CD14-positive monocyte (primary cell): ENCODE results near the gene ZBTB39. TPM values are rescaled to one million over a fixed set of nuclear protein-coding genes. Genes with fewer than 3 reads are reported as not detected.

ENCODE experiments used
- DNase-seq, 3 donors: peaks; one replicate each; pipeline ENCODE4 v3.0.0-alpha.2; 2011 to 2022
- H2AFZ ChIP-seq: 2 replicates; pipeline ENCODE4 v1.6.0; 2012; ENCODE audit warnings: mild to moderate bottlenecking, low read depth, low read length, inconsistent platforms; ENCODE audit not compliant: insufficient read depth, poor library complexity, severe bottlenecking
- H3K27ac ChIP-seq, 2 donors: 1 replicate in 1 of 2; 2 replicates in 1 of 2; pipeline ENCODE4 v1.5.1; 2012 to 2013; ENCODE audit warnings: low read length in 2 of 2, control low read depth in 1 of 2, inconsistent platforms in 1 of 2, low read depth in 1 of 2, mild to moderate bottlenecking in 1 of 2
- H3K27me3 ChIP-seq, 2 donors: one replicate each; pipeline versions ENCODE4 v1.6.0 to v1.6.1; 2011 to 2013; ENCODE audit warnings: low read length in 2 of 2; ENCODE audit not compliant: control insufficient read depth in 2 of 2, insufficient read depth in 2 of 2
- H3K36me3 ChIP-seq, 2 donors: replicated peaks in 1 of 2; 1 replicate in 1 of 2; 2 replicates in 1 of 2; pipeline versions ENCODE4 v1.5.1 to v1.6.1; 2012 to 2013; ENCODE audit warnings: low read length in 2 of 2, control low read depth in 1 of 2, inconsistent platforms in 1 of 2, mild to moderate bottlenecking in 1 of 2; ENCODE audit not compliant: insufficient read depth in 2 of 2, control insufficient read depth in 1 of 2
- H3K4me1 ChIP-seq, 2 donors: 1 replicate in 1 of 2; 2 replicates in 1 of 2; pipeline versions ENCODE4 v1.5.1 to v1.6.1; 2012 to 2013; ENCODE audit warnings: low read length in 2 of 2, control low read depth in 1 of 2, inconsistent platforms in 1 of 2, mild to moderate bottlenecking in 1 of 2, moderate library complexity in 1 of 2; ENCODE audit not compliant: insufficient read depth in 2 of 2, control insufficient read depth in 1 of 2
- H3K4me2 ChIP-seq: replicated peaks from 2 replicates; pipeline ENCODE3; 2012; ENCODE audit warnings: low read length, moderate library complexity, mild to moderate bottlenecking; ENCODE audit not compliant: poor library complexity, severe bottlenecking; ENCODE audit errors: extremely low read depth
- H3K4me3 ChIP-seq, 3 experiments: fragments of 200-600 bp in 1 of 3; sonication (generic) in 1 of 3; replicated peaks in 1 of 3; 1 replicate in 2 of 3; 2 replicates in 1 of 3; pipeline ENCODE4 v1.5.1; 2011 to 2013; ENCODE audit warnings: low read length in 3 of 3, mild to moderate bottlenecking in 3 of 3, control low read depth in 2 of 3, low read depth in 2 of 3, inconsistent platforms in 1 of 3, moderate library complexity in 1 of 3
- H3K79me2 ChIP-seq: 2 replicates; pipeline ENCODE4 v1.6.0; 2012; ENCODE audit warnings: mild to moderate bottlenecking, control low read depth, inconsistent platforms, low read length, moderate library complexity; ENCODE audit not compliant: insufficient read depth
- H3K9ac ChIP-seq: 2 replicates; pipeline ENCODE4 v1.6.0; 2017; ENCODE audit warnings: low read length, mild to moderate bottlenecking; ENCODE audit not compliant: insufficient read depth, poor library complexity, severe bottlenecking
- H3K9me3 ChIP-seq, 2 donors: replicated peaks in 1 of 2; 1 replicate in 1 of 2; 2 replicates in 1 of 2; pipeline versions ENCODE4 v1.5.1 to v1.6.1; 2012 to 2013; ENCODE audit warnings: low read length in 2 of 2, control low read depth in 1 of 2; ENCODE audit not compliant: control insufficient read depth in 1 of 2, insufficient read depth in 1 of 2
- H4K20me1 ChIP-seq: 2 replicates; pipeline ENCODE4 v1.6.0; 2012; ENCODE audit warnings: mild to moderate bottlenecking, low read length, control low read depth, moderate library complexity; ENCODE audit not compliant: insufficient read depth
- H3K27ac Mint-ChIP-seq, 7 donors: one replicate each; pipeline ENCODE4 v1.8.0; 2020; ENCODE audit warnings: mild to moderate bottlenecking in 7 of 7, mixed read lengths in 7 of 7, moderate library complexity in 6 of 7, inconsistent platforms in 2 of 7
- H3K27me3 Mint-ChIP-seq, 3 donors: one replicate each; pipeline ENCODE4 v1.8.0; 2021 to 2022; ENCODE audit warnings: low read depth in 3 of 3, mild to moderate bottlenecking in 3 of 3, mixed read lengths in 3 of 3, moderate library complexity in 3 of 3, inconsistent platforms in 1 of 3
- H3K36me3 Mint-ChIP-seq, 2 donors: one replicate each; pipeline ENCODE4 v1.8.0; 2020; ENCODE audit warnings: mixed read lengths in 2 of 2, inconsistent platforms in 1 of 2, mild to moderate bottlenecking in 1 of 2
- H3K4me1 Mint-ChIP-seq: one replicate; pipeline ENCODE4 v1.8.0; 2020; ENCODE audit warnings: mild to moderate bottlenecking, mixed read lengths
- H3K4me3 Mint-ChIP-seq, 2 donors: one replicate each; pipeline ENCODE4 v1.8.0; 2020; ENCODE audit warnings: mild to moderate bottlenecking in 2 of 2, mixed read lengths in 2 of 2, moderate library complexity in 1 of 2
- H3K9me3 Mint-ChIP-seq, 7 donors: one replicate each; pipeline ENCODE4 v1.8.0; 2020 to 2022; ENCODE audit warnings: mixed read lengths in 7 of 7, mild to moderate bottlenecking in 6 of 7, moderate library complexity in 6 of 7, inconsistent platforms in 2 of 7
- WGBS: methylation state at CpG from one replicate; pipeline ENCODE4 v1.1.5; 2013; ENCODE audit warnings: missing lambda C conversion rate; ENCODE audit not compliant: insufficient coverage; 5-methylcytosine and 5-hydroxymethylcytosine counted together
- intact Hi-C, 2 donors: fragments of 100-400 bp; cut with micrococcal nuclease; formaldehyde crosslinking; loops; one replicate each; pipeline versions ENCODE4 v1.15.0 to v1.15.1; 2023
- polyA plus RNA-seq, 3 donors: library from polyadenylated mRNA; depleted of rRNA in 1 of 3; unstranded in 2 of 3; stranded (reverse) in 1 of 3; fragments of 300-500 nt in 2 of 3; fragments of >200 nt in 1 of 3; fragmentation: Illumina TruSeq in 2 of 3; gene quantifications; 1 replicate in 2 of 3; 2 replicates in 1 of 3; pipeline ENCODE4 v1.2.3, GENCODE V29; 2012 to 2021
- TF ChIP-seq, protein P1 (sequence below): fragments of 200-600 bp; IDR thresholded peaks from one replicate; pipeline ENCODE4 v1.8.0; 2022; ENCODE audit warnings: antibody characterized with exemption, mild to moderate bottlenecking

The ZBTB39 gene
- polyA plus RNA-seq, 3 donors, result 0.65 to 3.7 (median 1.2) TPM

DNA sequence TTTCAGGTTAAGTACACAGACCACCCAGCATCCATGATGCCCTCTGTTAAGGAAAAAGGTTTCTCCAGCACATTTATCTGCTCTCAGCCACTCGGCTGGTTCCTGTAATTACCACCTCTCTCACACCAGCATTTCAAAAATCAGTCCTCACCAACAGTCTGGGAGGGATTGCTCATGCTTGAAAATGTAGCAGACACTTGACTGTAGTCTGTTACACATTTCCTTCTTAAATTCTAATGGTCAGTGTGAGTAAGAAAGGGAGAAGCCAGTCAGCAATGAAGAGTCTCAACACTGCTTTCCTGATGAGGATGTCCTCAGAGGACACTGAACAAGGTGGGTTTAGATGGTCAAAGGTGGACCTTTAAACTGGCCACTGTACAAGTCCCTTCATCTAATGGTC lies 6.0 kb downstream of the ZBTB39 start:
- H3K36me3 Mint-ChIP-seq, result peaks cover 56 to 75% of the 10 kb centered on the region in 2 donors
- peaks cover 0 to 3% (median 0%) of the 10 kb centered on the region in 3 donors for H3K27me3 Mint-ChIP-seq
- Histone ChIP-seq H3K27me3 (no peaks in the 10 kb centered on the region), H3K4me1 (peaks cover 2 to 7% of the 10 kb centered on the region in 2 donors), H3K4me3 (no peak overlapping the region), H3K9ac (no peak overlapping the region), H4K20me1 (peaks cover 15% of the 10 kb centered on the region), H3K79me2 (peaks cover 11% of the 10 kb centered on the region), H3K27ac (no peak overlapping the region), H3K9me3 (no peaks in the 10 kb centered on the region), H3K4me2 (no peak overlapping the region), H2AFZ (no peak overlapping the region), H3K36me3 (peaks cover 38 to 63% of the 10 kb centered on the region in 2 donors)
- TF ChIP-seq, protein P1, sequence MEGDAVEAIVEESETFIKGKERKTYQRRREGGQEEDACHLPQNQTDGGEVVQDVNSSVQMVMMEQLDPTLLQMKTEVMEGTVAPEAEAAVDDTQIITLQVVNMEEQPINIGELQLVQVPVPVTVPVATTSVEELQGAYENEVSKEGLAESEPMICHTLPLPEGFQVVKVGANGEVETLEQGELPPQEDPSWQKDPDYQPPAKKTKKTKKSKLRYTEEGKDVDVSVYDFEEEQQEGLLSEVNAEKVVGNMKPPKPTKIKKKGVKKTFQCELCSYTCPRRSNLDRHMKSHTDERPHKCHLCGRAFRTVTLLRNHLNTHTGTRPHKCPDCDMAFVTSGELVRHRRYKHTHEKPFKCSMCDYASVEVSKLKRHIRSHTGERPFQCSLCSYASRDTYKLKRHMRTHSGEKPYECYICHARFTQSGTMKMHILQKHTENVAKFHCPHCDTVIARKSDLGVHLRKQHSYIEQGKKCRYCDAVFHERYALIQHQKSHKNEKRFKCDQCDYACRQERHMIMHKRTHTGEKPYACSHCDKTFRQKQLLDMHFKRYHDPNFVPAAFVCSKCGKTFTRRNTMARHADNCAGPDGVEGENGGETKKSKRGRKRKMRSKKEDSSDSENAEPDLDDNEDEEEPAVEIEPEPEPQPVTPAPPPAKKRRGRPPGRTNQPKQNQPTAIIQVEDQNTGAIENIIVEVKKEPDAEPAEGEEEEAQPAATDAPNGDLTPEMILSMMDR, result no peak
- H3K4me1 Mint-ChIP-seq, result peaks cover 10% of the 10 kb centered on the region
- no peak for DNase-seq
- no peak overlapping the region for H3K27ac Mint-ChIP-seq
- H3K9me3 Mint-ChIP-seq, result no peaks in the 10 kb centered on the region
- intact Hi-C loops, result loop anchor here (5.0 kb wide), 1 partner anchor 243 kb away; no protein-coding TSS in a partner anchor
- no peak overlapping the region for H3K4me3 Mint-ChIP-seq
- WGBS, result no CpG with 5 or more reads among the region's 1 CpG

DNA sequence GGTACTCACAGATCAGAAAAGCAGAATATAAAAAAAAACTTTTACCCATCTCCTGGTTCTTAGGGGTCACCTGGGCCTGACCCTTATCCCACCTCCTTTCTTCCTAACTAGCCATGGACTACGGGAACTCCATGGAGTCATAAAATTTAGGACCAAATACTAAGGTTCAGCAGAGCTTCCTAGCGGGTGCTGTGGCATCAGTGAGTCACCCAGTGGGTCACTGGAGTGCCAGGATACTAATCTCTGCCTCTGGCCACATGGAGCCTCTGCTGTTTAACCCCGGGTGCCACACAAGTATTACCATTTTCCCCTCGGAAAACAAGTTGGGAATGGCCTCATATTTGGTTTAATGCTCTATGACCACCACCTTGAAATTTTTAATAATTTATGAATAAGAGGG lies 6.9 kb downstream of the ZBTB39 start:
- 97% methylated on average over 3 of the region's 4 CpGs for WGBS
- Histone ChIP-seq H3K27me3 (no peaks in the 10 kb centered on the region), H3K4me1 (no peaks in the 10 kb centered on the region), H3K27ac (no peak overlapping the region), H3K36me3 (peaks cover 37 to 61% of the 10 kb centered on the region in 2 donors), H3K4me2 (no peak overlapping the region), H4K20me1 (peaks cover 15% of the 10 kb centered on the region), H3K9me3 (no peaks in the 10 kb centered on the region), H3K79me2 (peaks cover 2% of the 10 kb centered on the region), H2AFZ (no peak overlapping the region), H3K4me3 (no peak overlapping the region), H3K9ac (no peak overlapping the region)
- Mint-ChIP-seq H3K27me3 (peaks cover 0 to 5% (median 0%) of the 10 kb centered on the region in 3 donors), H3K4me3 (no peak overlapping the region), H3K36me3 (peaks cover 56 to 72% of the 10 kb centered on the region in 2 donors), H3K9me3 (no peaks in the 10 kb centered on the region), H3K4me1 (peaks cover 4% of the 10 kb centered on the region), H3K27ac (no peak overlapping the region)
- intact Hi-C loops, result no loop called here
- TF ChIP-seq, protein P1, result no peak
- DNase-seq, result no peak
